Hepatocyte (in vitro differentiated cells): Measurements from ENCODE around the gene AJUBA. TPM values are rescaled to one million over a fixed set of nuclear protein-coding genes. Genes with fewer than 3 reads are reported as not detected.

Source experiments
- DNase-seq: peaks from one replicate; pipeline ENCODE4 v3.0.0-alpha.2; 2016; ENCODE audit warnings: low spot score
- H2AFZ ChIP-seq: fragments of 200-600 bp; sonication (generic); 2 replicates; pipeline ENCODE4 v1.6.0; 2016; ENCODE audit warnings: antibody characterized with exemption, mild to moderate bottlenecking
- H3K27ac ChIP-seq: fragments of 200-600 bp; sonication (generic); 2 replicates; pipeline ENCODE4 v1.5.1; 2016; ENCODE audit warnings: mild to moderate bottlenecking
- H3K27me3 ChIP-seq: fragments of 200-600 bp; sonication (generic); 2 replicates; pipeline ENCODE4 v1.6.1; 2016
- H3K36me3 ChIP-seq: fragments of 200-600 bp; sonication (generic); replicated peaks from 2 replicates; pipeline ENCODE4 v1.5.1; 2016; ENCODE audit warnings: low read depth; ENCODE audit not compliant: insufficient read depth
- H3K4me1 ChIP-seq: fragments of 200-600 bp; sonication (generic); 2 replicates; pipeline ENCODE4 v1.5.1; 2016; ENCODE audit warnings: mild to moderate bottlenecking, moderate library complexity; ENCODE audit not compliant: insufficient read depth
- H3K4me2 ChIP-seq: fragments of 200-600 bp; sonication (generic); 2 replicates; pipeline ENCODE4 v1.6.0; 2016
- H3K4me3 ChIP-seq: fragments of 200-600 bp; sonication (generic); 2 replicates; pipeline ENCODE4 v1.5.1; 2016; ENCODE audit warnings: mild to moderate bottlenecking
- H3K79me2 ChIP-seq: fragments of 200-600 bp; sonication (generic); 2 replicates; pipeline ENCODE4 v1.6.0; 2017; ENCODE audit warnings: mild to moderate bottlenecking
- H3K9me2 ChIP-seq: fragments of 200-600 bp; sonication (generic); replicated peaks from 2 replicates; pipeline ENCODE4 v1.6.0; 2017; ENCODE audit warnings: mild to moderate bottlenecking; ENCODE audit not compliant: insufficient read depth
- H3K9me3 ChIP-seq: fragments of 200-600 bp; sonication (generic); 2 replicates; pipeline ENCODE4 v1.5.1; 2016; ENCODE audit warnings: low read depth, mild to moderate bottlenecking
- H4K20me1 ChIP-seq: fragments of 200-600 bp; sonication (generic); 2 replicates; pipeline ENCODE4 v1.6.0; 2016; ENCODE audit warnings: mild to moderate bottlenecking; ENCODE audit not compliant: insufficient read depth, poor library complexity, severe bottlenecking
- CTCF ChIP-seq: fragments of 200-600 bp; sonication (generic); IDR thresholded peaks from 2 replicates; pipeline ENCODE4 v1.5.1; 2016; ENCODE audit warnings: antibody characterized with exemption, mild to moderate bottlenecking; ENCODE audit not compliant: poor library complexity
- EZH2 ChIP-seq: fragments of 200-600 bp; sonication (generic); IDR thresholded peaks from 2 replicates; pipeline ENCODE4 v1.6.1; 2016; ENCODE audit warnings: antibody characterized with exemption, mild to moderate bottlenecking, borderline replicate concordance
- EZH2phosphoT487 ChIP-seq: fragments of 200-600 bp; sonication (generic); IDR thresholded peaks from one replicate; pipeline ENCODE4 v1.6.1; 2018; ENCODE audit warnings: antibody characterized with exemption, mild to moderate bottlenecking, low read depth, moderate library complexity; ENCODE audit not compliant: unreplicated experiment, severe bottlenecking
- WGBS: methylation state at CpG from one replicate; pipeline ENCODE4 v1.1.6; 2016; ENCODE audit warnings: low lambda C conversion rate; ENCODE audit errors: missing lambda C conversion rate; 5-methylcytosine and 5-hydroxymethylcytosine counted together
- polyA plus RNA-seq: library from polyadenylated mRNA; unstranded; fragments of >200 nt; fragmentation: Nextera tagmentation; extraction: Ambion mirVana; gene quantifications from 2 replicates; pipeline ENCODE4 v1.2.1, GENCODE V29; 2016
- total RNA-seq: library from RNA; depleted of rRNA; stranded (reverse); fragments of >200 nt; gene quantifications from 2 replicates; pipeline ENCODE4 v1.2.3, GENCODE V29; 2014

AJUBA gene
- total and polyA plus RNA-seq, 2 experiments from 2014 or later: 43.2 to 80.8 TPM

- H3K9me2 ChIP-seq: no peaks in the 10 kb centered on the region
- peak overlapping the region; percentile 28 for H3K27ac ChIP-seq
- no peaks in the 10 kb centered on the region for H4K20me1 ChIP-seq
- H3K4me1 ChIP-seq: peaks cover 10% of the 10 kb centered on the region
- H3K36me3 ChIP-seq: no peaks in the 10 kb centered on the region
- no peaks in the 10 kb centered on the region for H3K9me3 ChIP-seq
- DNase-seq: peak; percentile 29
- H2AFZ ChIP-seq: no peak overlapping the region
- no peaks in the 10 kb centered on the region for H3K27me3 ChIP-seq
- WGBS: 60% methylated on average over 11 of the region's 11 CpGs
- H3K4me2 ChIP-seq: no peak overlapping the region
- no peak for TF ChIP-seq EZH2
- no peak for TF ChIP-seq EZH2phosphoT487
- TF ChIP-seq CTCF: no peak
- H3K79me2 ChIP-seq: no peaks in the 10 kb centered on the region
- no peak overlapping the region for H3K4me3 ChIP-seq
Measured at GRCh38 chr14:22996768-22997654, 14.7 kb upstream of the AJUBA start.

GRCh38 chr14:22995889-22996625 lies 13.7 kb upstream of the AJUBA start:
- WGBS: 94% methylated on average over 9 of the region's 9 CpGs
- H3K27ac ChIP-seq: no peak overlapping the region

GRCh38 chr14:22994762-22995275 lies 12.5 kb upstream of the AJUBA start:
- no peaks in the 10 kb centered on the region for H3K79me2 ChIP-seq
- H3K36me3 ChIP-seq: no peaks in the 10 kb centered on the region
- H3K9me3 ChIP-seq: no peaks in the 10 kb centered on the region
- peak; percentile 64 for DNase-seq
- H3K9me2 ChIP-seq: no peaks in the 10 kb centered on the region
- WGBS: 5% methylated on average over 4 of the region's 4 CpGs
- peak overlapping the region; percentile 1 for H3K27ac ChIP-seq
- H3K4me1 ChIP-seq: peaks cover 5% of the 10 kb centered on the region
- TF ChIP-seq EZH2phosphoT487 (no peak), CTCF (peak; percentile 63), EZH2 (no peak)
- no peaks in the 10 kb centered on the region for H4K20me1 ChIP-seq
- H3K4me3 ChIP-seq: no peak overlapping the region
- no peaks in the 10 kb centered on the region for H3K27me3 ChIP-seq
- no peak overlapping the region for H2AFZ ChIP-seq
- H3K4me2 ChIP-seq: no peak overlapping the region

More at GRCh38 chr14:22995889-22996625, 13.7 kb upstream of the AJUBA start:
- no peak for DNase-seq
- no peak overlapping the region for H3K4me2 ChIP-seq
- H4K20me1 ChIP-seq: no peaks in the 10 kb centered on the region
- no peaks in the 10 kb centered on the region for H3K27me3 ChIP-seq
- no peaks in the 10 kb centered on the region for H3K9me3 ChIP-seq
- no peaks in the 10 kb centered on the region for H3K79me2 ChIP-seq
- peaks cover 10% of the 10 kb centered on the region for H3K4me1 ChIP-seq
- H3K36me3 ChIP-seq: no peaks in the 10 kb centered on the region
- no peak for TF ChIP-seq EZH2phosphoT487
- no peak for TF ChIP-seq CTCF
- TF ChIP-seq EZH2: no peak
- H3K4me3 ChIP-seq: no peak overlapping the region
- H3K9me2 ChIP-seq: no peaks in the 10 kb centered on the region
- no peak overlapping the region for H2AFZ ChIP-seq
